GM21447 (cell line): ENCODE measurements around the gene MFSD1.

Source experiments
- ATAC-seq: cut with Tn5 transposase; IDR thresholded peaks from one replicate; pipeline ENCODE4 v1.9.1; 2021; ENCODE audit not compliant: unreplicated experiment

The MFSD1 gene, protein sequence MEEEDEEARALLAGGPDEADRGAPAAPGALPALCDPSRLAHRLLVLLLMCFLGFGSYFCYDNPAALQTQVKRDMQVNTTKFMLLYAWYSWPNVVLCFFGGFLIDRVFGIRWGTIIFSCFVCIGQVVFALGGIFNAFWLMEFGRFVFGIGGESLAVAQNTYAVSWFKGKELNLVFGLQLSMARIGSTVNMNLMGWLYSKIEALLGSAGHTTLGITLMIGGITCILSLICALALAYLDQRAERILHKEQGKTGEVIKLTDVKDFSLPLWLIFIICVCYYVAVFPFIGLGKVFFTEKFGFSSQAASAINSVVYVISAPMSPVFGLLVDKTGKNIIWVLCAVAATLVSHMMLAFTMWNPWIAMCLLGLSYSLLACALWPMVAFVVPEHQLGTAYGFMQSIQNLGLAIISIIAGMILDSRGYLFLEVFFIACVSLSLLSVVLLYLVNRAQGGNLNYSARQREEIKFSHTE

GRCh38 chr3:158801696-158802408, at the start of gene MFSD1:
MFSD1 (plus strand) TSS chr3:158802054; CDS start chr3:158802153, 99 bp downstream.
- ATAC-seq = peak; percentile 95

GRCh38 chr3:158753854-158754253, 48.0 kb upstream of the MFSD1 start:
- ATAC-seq = no peak

- ATAC-seq = no peak
Observed at GRCh38 chr3:158755421-158755820, 46.4 kb upstream of the MFSD1 start.

GRCh38 chr3:158761350-158761749, 40.5 kb upstream of the MFSD1 start:
- ATAC-seq = no peak

- ATAC-seq = no peak
Observed at GRCh38 chr3:158762701-158763100, 39.2 kb upstream of the MFSD1 start.

DNA sequence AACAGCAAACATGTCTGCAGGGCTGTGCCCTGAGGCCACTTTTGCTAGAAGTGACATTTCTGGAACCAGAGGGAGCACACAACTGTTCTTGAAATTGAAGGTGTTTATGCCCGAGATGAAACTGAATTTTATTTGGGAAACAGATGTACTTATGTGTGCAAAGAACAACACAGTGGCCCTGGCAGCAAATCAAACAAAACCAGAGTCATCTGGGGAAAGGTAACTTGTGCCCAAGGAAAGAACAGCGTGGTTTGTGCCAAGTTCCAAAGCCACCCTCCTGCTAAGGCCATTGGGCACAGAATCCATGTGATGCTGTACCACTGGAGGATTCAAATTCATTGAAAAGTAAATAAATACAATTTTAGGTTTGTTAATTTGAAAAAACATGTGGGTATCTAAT, 38.4 kb upstream of the MFSD1 start:
- no peak for ATAC-seq

DNA sequence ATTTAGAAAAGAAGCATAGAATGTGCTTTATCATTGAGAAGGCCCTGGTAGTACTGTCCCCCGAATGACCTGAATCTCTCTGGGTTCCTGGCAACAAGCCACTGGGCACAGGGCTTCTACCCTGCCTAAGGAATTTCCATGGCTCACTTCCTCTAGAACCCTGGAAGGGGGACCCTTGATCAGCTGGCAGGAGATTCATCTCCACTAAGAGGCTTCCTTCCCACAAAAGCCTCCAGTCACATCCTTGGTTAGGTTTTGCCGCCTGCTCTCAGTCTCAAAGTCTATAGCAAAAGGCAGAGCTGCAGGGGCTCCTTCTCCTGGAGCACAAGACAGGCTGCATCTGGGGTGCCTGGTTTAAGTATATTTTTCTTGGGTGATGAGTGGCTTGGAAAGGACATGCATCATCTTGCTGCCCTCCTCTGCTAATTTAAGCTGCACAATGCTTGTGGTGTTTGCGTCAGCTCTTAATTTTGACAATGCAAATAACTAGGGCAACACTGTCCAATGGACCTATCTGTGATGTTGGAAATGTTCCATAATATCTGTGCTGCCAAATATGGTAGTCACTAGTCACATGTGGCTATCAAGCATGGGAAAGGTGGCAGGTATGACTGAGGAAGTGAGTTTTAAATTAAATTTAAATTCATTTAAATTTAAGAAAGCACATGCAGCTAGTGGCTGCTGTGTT, 36.2 kb upstream of the MFSD1 start:
- no peak for ATAC-seq

- no peak for ATAC-seq
Observed at GRCh38 chr3:158766364-158766763, 35.5 kb upstream of the MFSD1 start.

DNA sequence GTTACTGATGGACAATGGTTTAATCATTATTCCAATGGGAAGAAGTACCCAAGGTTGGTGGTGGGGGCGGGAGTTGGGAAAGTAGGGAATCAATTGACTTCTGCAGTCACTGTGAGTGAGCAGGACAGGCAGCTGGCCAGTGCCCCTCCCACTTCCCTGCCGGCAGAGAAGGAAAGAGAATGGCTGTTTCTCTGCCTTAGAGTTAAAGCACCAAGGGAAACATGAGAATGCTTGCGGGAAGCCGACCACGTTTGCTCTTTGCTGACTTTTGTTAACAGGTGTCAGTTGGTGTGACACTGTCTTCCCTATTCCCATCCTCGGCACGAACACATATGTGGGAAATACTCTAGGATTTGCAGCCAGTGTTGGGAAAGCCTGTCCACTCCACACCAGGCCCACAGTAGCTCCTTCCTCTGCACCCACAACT, 33.5 kb upstream of the MFSD1 start:
- ATAC-seq = no peak

DNA sequence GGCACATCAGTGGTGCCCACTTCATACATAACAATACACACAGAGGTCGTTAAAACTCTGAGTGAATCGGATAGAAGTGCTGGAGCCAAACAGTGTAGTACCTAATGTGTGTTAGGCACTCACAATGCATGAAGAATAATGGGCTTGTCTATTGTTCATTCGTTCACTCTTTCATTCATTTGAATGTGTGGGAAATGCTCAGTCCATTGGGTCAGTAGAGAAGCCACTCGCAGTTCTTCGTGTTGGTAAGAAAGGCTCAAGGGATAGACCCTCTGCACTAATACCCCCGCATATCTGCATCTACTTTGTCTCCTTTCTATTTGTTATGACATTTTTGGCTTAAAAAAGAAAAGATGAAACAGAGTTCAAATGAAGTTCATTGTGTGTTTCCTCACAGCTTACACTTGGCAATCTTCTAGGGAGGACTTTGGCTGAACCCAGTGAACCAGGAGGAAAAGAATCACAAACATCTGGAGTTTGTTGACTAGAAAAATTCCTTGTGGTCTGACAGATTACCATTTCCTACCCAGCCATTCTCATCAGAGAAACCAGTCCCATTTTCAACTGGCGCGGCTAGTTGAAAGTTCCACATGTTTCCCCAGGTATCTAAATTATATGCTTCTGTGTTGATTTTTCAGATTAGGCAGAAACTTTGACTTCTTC, 32.8 kb upstream of the MFSD1 start:
- ATAC-seq = no peak

DNA sequence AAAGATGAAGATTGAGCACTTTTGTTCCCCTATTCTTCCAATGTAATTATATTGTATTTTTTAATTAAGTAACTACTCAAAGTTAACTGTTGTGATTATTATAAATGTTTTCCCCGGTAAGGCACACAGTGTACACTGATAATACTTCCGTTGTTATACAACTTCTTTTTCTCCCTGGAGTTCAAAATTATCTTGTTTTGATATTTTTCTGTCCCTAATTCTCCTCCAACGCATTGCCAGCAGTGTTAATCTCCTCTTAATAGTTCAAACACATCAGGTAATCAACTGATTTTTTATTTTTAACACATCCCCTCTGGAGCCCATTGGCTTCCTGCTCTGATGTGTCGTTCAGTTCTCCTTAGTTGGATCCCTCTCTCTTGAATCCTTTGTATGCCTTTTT, 32.3 kb upstream of the MFSD1 start:
- ATAC-seq = no peak

- ATAC-seq = no peak
Observed at GRCh38 chr3:158769952-158770740, 31.7 kb upstream of the MFSD1 start.

GRCh38 chr3:158770741-158771350, 31.0 kb upstream of the MFSD1 start:
- ATAC-seq = no peak

GRCh38 chr3:158771577-158771976, 30.3 kb upstream of the MFSD1 start:
- no peak for ATAC-seq

GRCh38 chr3:158771982-158772381, 29.9 kb upstream of the MFSD1 start:
- ATAC-seq = no peak

DNA sequence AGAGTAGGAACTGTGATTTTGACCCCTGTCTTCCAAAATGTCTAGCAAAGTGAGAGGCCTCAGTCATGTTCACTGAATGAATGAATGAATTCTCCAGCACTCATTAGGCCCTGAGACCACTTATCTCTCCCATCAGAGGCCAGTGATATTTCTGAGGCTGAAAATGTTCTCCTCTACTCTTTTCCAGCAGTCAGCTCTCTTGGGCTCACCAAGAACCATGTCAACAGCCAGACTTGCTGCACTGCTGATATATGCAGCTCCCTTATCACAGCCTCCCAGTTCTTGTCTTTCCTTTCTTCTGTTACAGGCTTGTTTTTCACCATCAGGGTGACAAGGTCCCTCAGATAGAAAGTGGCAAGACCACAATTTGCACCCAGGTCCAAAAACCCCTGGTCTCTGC, 28.7 kb upstream of the MFSD1 start:
- ATAC-seq = no peak

GRCh38 chr3:158773845-158774830, 27.7 kb upstream of the MFSD1 start:
- no peak for ATAC-seq

GRCh38 chr3:158774965-158775364, 26.9 kb upstream of the MFSD1 start:
- no peak for ATAC-seq
